Activated T-helper 9 cell treated with anti-CD3 and anti-CD28 coated beads, Interleukin-2, amount 50 U/mL, for 16 hours (primary cell): ENCODE results near the gene KCNJ14.

ENCODE experiments used
- DNase-seq: peaks from one replicate; pipeline ENCODE4 v3.0.0-alpha.2; 2020; ENCODE audit warnings: low read depth

KCNJ14 gene

DNA sequence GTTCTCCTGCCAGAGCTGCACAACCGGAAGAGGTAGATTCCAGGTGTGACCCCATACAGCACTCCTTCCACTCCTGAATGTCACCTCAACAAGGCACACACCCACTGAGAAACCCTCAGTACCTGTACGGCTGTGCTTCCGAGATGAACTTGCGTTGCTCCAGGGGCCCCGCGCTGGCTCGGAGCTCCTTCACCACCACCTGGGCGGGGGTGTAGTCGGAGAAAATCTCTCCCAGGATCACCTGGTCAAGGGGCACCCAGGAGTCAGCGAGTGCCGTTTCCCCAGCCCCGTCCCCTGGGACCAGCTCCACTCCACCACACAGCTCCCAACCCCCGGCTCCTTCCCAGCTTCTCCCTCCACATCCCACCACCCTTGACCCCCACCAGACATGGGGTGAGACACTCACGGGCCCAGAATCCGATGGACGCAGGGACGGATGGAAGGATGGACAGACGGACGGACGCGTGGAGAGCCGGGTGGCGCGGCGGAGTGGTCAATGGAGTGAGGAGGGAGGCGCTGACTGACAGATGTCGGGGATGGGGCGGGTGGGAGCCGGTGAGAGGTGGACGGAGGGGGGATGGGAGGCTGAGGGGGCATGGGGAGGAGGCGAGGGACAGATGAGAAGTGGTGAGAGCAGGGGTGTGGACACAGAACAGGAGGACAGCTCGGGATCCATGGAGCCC lies 53.5 kb downstream of the KCNJ14 start:
- no peak for DNase-seq

DNA sequence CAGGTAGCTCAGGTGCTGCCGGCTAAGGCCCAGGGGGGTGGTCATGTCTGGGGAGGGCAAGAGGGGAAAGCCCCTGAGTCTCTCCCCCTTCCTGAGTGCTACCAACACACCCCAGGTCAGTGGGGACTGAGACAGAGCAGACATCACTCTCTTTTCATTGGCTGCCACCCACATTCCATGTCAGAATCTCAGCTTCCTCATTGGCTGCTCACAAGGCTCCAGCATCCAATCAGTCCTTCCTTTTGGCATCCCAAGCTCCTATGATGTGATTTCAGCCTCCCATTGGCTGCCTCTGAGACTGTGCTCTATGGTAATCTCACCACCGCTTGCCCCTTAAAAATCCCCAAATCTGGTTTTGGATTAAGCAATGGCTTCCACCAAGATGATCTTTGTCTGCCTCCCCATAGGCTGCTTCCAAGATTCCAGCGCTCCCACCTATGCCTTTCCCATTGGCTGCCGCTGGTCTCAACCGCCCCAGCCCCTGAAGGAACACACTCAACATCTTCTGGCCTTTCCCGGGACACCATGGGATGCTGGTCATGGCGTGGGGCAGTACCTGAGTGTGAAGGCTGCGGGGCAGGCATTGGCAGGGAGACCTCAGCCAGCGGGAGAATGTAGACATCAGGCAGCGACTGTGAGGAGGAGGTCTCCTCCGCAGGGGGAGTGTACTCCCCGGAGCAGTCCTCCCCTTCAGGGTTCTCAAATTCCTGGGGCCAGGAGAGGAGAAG lies 54.3 kb downstream of the KCNJ14 start:
- DNase-seq: no peak

- peak; percentile 69 for DNase-seq
These were observed 55.3 kb downstream of the KCNJ14 start for GRCh38 chr19:48510421-48511268.

DNA sequence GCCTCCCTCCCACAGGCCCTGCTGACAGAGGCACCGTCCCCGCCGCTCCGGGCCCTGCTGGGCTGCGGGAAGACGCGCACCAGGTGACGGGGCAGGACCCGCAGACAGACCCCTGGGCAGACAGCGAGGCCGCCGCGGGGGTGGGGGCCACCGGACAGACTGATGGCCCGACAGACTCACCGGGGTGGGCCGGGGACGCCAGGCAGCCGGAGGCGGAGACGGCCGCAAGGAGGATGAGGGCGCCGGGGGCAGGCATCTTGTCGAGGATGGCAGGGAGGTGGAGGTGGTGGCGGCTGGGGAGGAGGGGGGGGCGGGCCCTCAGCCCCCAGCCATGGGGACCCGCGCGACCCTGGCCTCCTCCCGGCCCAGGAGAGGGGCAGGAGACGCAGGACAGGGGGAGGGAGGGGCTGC lies 56.0 kb downstream of the KCNJ14 start:
- DNase-seq: no peak

GRCh38 chr19:48511800-48512503 lies 56.6 kb downstream of the KCNJ14 start, which contains the start of gene LMTK3:
LMTK3 (minus strand) TSS chr19:48511835; CDS start chr19:48511576, 259 bp downstream.
- peak; percentile 70 for DNase-seq

- DNase-seq: no peak
These were observed 57.3 kb downstream of the KCNJ14 start for GRCh38 chr19:48512504-48513288.

DNA sequence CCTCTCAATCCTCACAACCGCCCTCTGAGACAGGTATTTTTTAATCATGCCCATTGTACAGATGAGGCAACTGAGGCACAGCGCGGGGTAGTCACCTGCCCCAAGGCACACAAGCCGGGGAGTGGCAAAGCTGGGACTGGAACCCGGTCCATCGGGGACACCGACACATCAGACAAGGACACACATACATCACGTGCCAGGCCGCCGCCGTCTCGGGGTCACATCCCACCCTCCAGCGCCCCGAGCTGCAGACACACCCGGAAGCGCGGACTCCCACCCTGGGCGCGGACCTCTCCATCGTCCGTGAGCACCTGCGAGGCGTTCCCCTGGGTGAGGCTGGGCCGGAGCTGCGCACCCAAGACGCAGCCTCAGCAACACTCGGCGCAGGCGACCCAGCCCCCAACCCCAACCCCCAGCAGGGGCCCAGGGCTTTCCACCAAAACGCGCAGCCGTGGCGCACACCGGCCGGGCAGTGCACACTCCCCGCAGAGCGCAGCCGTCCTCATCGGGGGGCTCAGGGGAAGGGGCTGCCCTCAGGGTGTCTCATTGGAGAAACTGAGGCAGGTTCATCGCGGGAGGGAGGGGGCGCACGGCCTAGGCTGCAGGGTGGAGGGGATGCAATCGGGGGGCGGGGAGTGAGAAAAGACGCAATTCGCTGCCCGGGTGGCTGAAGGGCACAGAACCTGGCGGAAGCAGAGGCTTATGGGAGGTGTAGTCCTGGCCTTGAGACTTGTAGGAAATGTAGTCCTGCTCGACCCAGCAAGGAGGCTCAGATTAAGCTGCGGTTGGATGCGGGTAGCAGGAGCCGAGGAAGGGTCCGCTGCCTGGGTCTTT lies 58.1 kb downstream of the KCNJ14 start:
- DNase-seq: peak; percentile 61

- no peak for DNase-seq
These were observed 58.7 kb downstream of the KCNJ14 start for GRCh38 chr19:48514123-48514458.

DNA sequence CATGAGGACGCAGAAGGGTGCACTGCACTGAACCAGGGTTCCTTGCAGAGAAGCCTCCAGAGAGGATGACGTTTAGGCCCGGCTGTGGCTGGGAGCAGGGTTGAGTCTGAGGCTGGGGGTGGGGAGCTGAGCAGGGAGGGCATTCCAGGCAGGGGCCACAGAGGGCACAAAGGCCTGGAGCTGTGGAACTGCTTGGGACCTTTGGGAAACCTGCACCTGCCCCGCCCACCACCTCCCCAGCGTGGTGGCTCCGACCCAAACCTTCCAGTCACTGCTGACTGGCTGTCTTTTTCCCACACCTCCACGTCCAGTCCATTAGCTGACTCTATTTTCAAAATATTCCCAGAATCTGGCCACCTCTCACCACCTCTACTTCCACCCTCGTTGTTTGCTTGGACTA lies 61.2 kb downstream of the KCNJ14 start:
- DNase-seq: no peak
